ENCODE results near the gene TRIP12. TPM values are rescaled to one million over a fixed set of nuclear protein-coding genes. Genes with fewer than 3 reads are reported as not detected.
"Not testable (repeated sequence)": the region's sequence is repeated elsewhere in the genome, so short reads cannot be mapped to it uniquely, and the experiment has no call there.

TRIP12 gene
- total RNA-seq, 1 experiment from 2014 or later, result 166 TPM

- no peaks in the 10 kb centered on the region for H3K79me1 ChIP-seq (ENCODE audit: insufficient read depth, low read depth, low read length, poor library complexity, severe bottlenecking)
- H2BK5ac ChIP-seq (ENCODE audit: insufficient read length, low read length), result no peak overlapping the region
- no peaks in the 10 kb centered on the region for H4K20me1 ChIP-seq (ENCODE audit: control insufficient read depth, insufficient read depth, insufficient read length)
- H2BK120ac ChIP-seq (ENCODE audit: low read depth, low read length, poor library complexity, severe bottlenecking), result no peak overlapping the region
- no peak overlapping the region for H3K4ac ChIP-seq (ENCODE audit: low read depth, low read length)
- H3K9me3 Mint-ChIP-seq, result no peaks in the 10 kb centered on the region
- no peak overlapping the region for H3K27ac Mint-ChIP-seq
- H3K4me1 ChIP-seq (ENCODE audit: insufficient read depth, low read length), result no peaks in the 10 kb centered on the region
- no peak overlapping the region for H2BK12ac ChIP-seq (ENCODE audit: insufficient read length, low read depth, low read length)
- H3K27ac ChIP-seq (ENCODE audit: insufficient read length, low read depth, low read length), result no peak overlapping the region
- H4K8ac ChIP-seq (replicated peaks; ENCODE audit: insufficient read length, low read depth, low read length), result no peak overlapping the region
- no peak overlapping the region for H2AK5ac ChIP-seq (ENCODE audit: insufficient read length, low read length)
- no peak overlapping the region for H3K56ac ChIP-seq (ENCODE audit: insufficient read length, low read depth, low read length)
- no peaks in the 10 kb centered on the region for H3K27me3 ChIP-seq (ENCODE audit: insufficient read depth, low read length)
- H3K27me3 Mint-ChIP-seq (ENCODE audit: low read depth), result no peaks in the 10 kb centered on the region
- no peak overlapping the region for H3T11ph ChIP-seq (ENCODE audit: low read length)
- H3K79me2 ChIP-seq (ENCODE audit: insufficient read depth, low read length), result no peaks in the 10 kb centered on the region
- no peak overlapping the region for H3K23ac ChIP-seq (ENCODE audit: insufficient read length, low read depth, low read length)
- H3K36me3 Mint-ChIP-seq (ENCODE audit: insufficient read depth in 1 of 3, low read depth in 3 of 3), result peaks cover 6 to 41% (median 20%) of the 10 kb centered on the region in 3 experiments; a peak in 6 of 7 replicates
- H2BK15ac ChIP-seq (ENCODE audit: low read depth, low read length), result no peak overlapping the region
- H4K5ac ChIP-seq (ENCODE audit: insufficient read length, low read depth, low read length), result no peak overlapping the region
- H4K91ac ChIP-seq (ENCODE audit: insufficient read length, low read depth, low read length), result no peak overlapping the region
- H2AFZ ChIP-seq (ENCODE audit: low read length), result no peak overlapping the region
- H2BK20ac ChIP-seq (ENCODE audit: low read depth, low read length, poor library complexity, severe bottlenecking), result no peak overlapping the region
- no peaks in the 10 kb centered on the region for H3K23me2 ChIP-seq (ENCODE audit: insufficient read length, low read depth, low read length, poor library complexity, severe bottlenecking)
- H3K18ac ChIP-seq (ENCODE audit: insufficient read length, low read depth, low read length), result no peak overlapping the region
- no peaks in the 10 kb centered on the region for H3K9me3 ChIP-seq (ENCODE audit: control insufficient read depth, low read depth, low read length)
- TF ChIP-seq CTCF (conservative IDR thresholded peaks at IDR 0.05), result no peak
- no peak overlapping the region for H3K9ac ChIP-seq (ENCODE audit: extremely low read depth, insufficient read length, low read length)
- no peak overlapping the region for H3K4me2 ChIP-seq (ENCODE audit: insufficient read depth, insufficient read length, low read length)
- H3K14ac ChIP-seq (ENCODE audit: insufficient read depth, low read length), result no peak overlapping the region
- no CpG with 5 or more reads among the region's 3 CpGs for WGBS (ENCODE audit: extremely low coverage, insufficient read length, low lambda C conversion rate)
- H3K4me1 Mint-ChIP-seq, result no peaks in the 10 kb centered on the region
- DNase-seq, result no peak
- H3K4me3 Mint-ChIP-seq, result no peak overlapping the region
Measured at GRCh38 chr2:229835596-229836283, 86.1 kb downstream of the TRIP12 start.

- not testable (repeated sequence) for H3K4me1 Mint-ChIP-seq; H3K9me3 ChIP-seq (ENCODE audit: control insufficient read depth, low read depth, low read length); H3K9ac ChIP-seq (ENCODE audit: extremely low read depth, insufficient read length, low read length); H3K27ac ChIP-seq (ENCODE audit: insufficient read length, low read depth, low read length); H3K27me3 Mint-ChIP-seq (ENCODE audit: low read depth); H3K9me3 Mint-ChIP-seq; DNase-seq; H3K14ac ChIP-seq (ENCODE audit: insufficient read depth, low read length); H2BK20ac ChIP-seq (ENCODE audit: low read depth, low read length, poor library complexity, severe bottlenecking); H4K91ac ChIP-seq (ENCODE audit: insufficient read length, low read depth, low read length); H2BK12ac ChIP-seq (ENCODE audit: insufficient read length, low read depth, low read length); H4K5ac ChIP-seq (ENCODE audit: insufficient read length, low read depth, low read length); H2AFZ ChIP-seq (ENCODE audit: low read length); H3K27me3 ChIP-seq (ENCODE audit: insufficient read depth, low read length); H4K20me1 ChIP-seq (ENCODE audit: control insufficient read depth, insufficient read depth, insufficient read length); H3K23me2 ChIP-seq (ENCODE audit: insufficient read length, low read depth, low read length, poor library complexity, severe bottlenecking); H2AK5ac ChIP-seq (ENCODE audit: insufficient read length, low read length); H3K79me2 ChIP-seq (ENCODE audit: insufficient read depth, low read length); H3T11ph ChIP-seq (ENCODE audit: low read length); H3K56ac ChIP-seq (ENCODE audit: insufficient read length, low read depth, low read length); H3K4ac ChIP-seq (ENCODE audit: low read depth, low read length); H2BK15ac ChIP-seq (ENCODE audit: low read depth, low read length); H3K23ac ChIP-seq (ENCODE audit: insufficient read length, low read depth, low read length); H3K4me1 ChIP-seq (ENCODE audit: insufficient read depth, low read length); H2BK120ac ChIP-seq (ENCODE audit: low read depth, low read length, poor library complexity, severe bottlenecking); H3K4me2 ChIP-seq (ENCODE audit: insufficient read depth, insufficient read length, low read length); H3K79me1 ChIP-seq (ENCODE audit: insufficient read depth, low read depth, low read length, poor library complexity, severe bottlenecking); H2BK5ac ChIP-seq (ENCODE audit: insufficient read length, low read length); H3K4me3 Mint-ChIP-seq; H3K27ac Mint-ChIP-seq; H3K18ac ChIP-seq (ENCODE audit: insufficient read length, low read depth, low read length); H4K8ac ChIP-seq (replicated peaks; ENCODE audit: insufficient read length, low read depth, low read length)
- peaks cover 2 to 35% (median 8%) of the 10 kb centered on the region in 3 experiments; a peak in 6 of 7 replicates for H3K36me3 Mint-ChIP-seq (ENCODE audit: insufficient read depth in 1 of 3, low read depth in 3 of 3)
- WGBS (ENCODE audit: extremely low coverage, insufficient read length, low lambda C conversion rate), result no CpG with 5 or more reads among the region's 4 CpGs
Measured at GRCh38 chr2:229834368-229834767, 87.4 kb downstream of the TRIP12 start.

All from H9 (cell line).